H9 (cell line): ENCODE results near the gene SPEG. TPM values are rescaled to one million over a fixed set of nuclear protein-coding genes. Genes with fewer than 3 reads are reported as not detected.

Source experiments
- DNase-seq: peaks from one replicate; pipeline ENCODE4 v3.0.0-alpha.2; 2017
- H2AFZ ChIP-seq: one replicate; pipeline ENCODE4 v1.6.1; 2013; ENCODE audit warnings: mild to moderate bottlenecking, low read length, control low read depth, moderate library complexity
- H2AK5ac ChIP-seq: 2 replicates; pipeline ENCODE4 v1.6.1; 2013; ENCODE audit warnings: low read length, control low read depth, mixed read lengths; ENCODE audit not compliant: insufficient read length
- H2BK120ac ChIP-seq: one replicate; pipeline ENCODE4 v1.6.1; 2013; ENCODE audit warnings: low read depth, mild to moderate bottlenecking, low read length, control low read depth, inconsistent platforms; ENCODE audit not compliant: poor library complexity, severe bottlenecking
- H2BK12ac ChIP-seq: 2 replicates; pipeline ENCODE4 v1.6.1; 2013; ENCODE audit warnings: low read length, control low read depth, mixed read lengths, low read depth; ENCODE audit not compliant: insufficient read length
- H2BK15ac ChIP-seq: 2 replicates; pipeline ENCODE4 v1.6.1; 2013; ENCODE audit warnings: low read depth, low read length, control low read depth
- H2BK20ac ChIP-seq: one replicate; pipeline ENCODE4 v1.6.1; 2013; ENCODE audit warnings: low read depth, mild to moderate bottlenecking, low read length, control low read depth, inconsistent platforms; ENCODE audit not compliant: poor library complexity, severe bottlenecking
- H2BK5ac ChIP-seq: 2 replicates; pipeline ENCODE4 v1.6.1; 2013; ENCODE audit warnings: low read length, control low read depth, mixed read lengths; ENCODE audit not compliant: insufficient read length
- H3K14ac ChIP-seq: 2 replicates; pipeline ENCODE4 v1.6.1; 2013; ENCODE audit warnings: low read length, control low read depth; ENCODE audit not compliant: insufficient read depth
- H3K18ac ChIP-seq: 2 replicates; pipeline ENCODE4 v1.6.1; 2013; ENCODE audit warnings: low read depth, mild to moderate bottlenecking, mixed read lengths, low read length, control low read depth; ENCODE audit not compliant: insufficient read length
- H3K23ac ChIP-seq: 2 replicates; pipeline ENCODE4 v1.6.1; 2013; ENCODE audit warnings: low read length, control low read depth, mixed read lengths, low read depth; ENCODE audit not compliant: insufficient read length
- H3K23me2 ChIP-seq: 2 replicates; pipeline ENCODE4 v1.6.1; 2013; ENCODE audit warnings: low read depth, mild to moderate bottlenecking, mixed read lengths, low read length, control low read depth; ENCODE audit not compliant: insufficient read length, poor library complexity, severe bottlenecking
- H3K27ac ChIP-seq: 2 replicates; pipeline ENCODE4 v1.5.1; 2013; ENCODE audit warnings: low read length, control low read depth, mixed read lengths, low read depth; ENCODE audit not compliant: insufficient read length
- H3K27me3 ChIP-seq: 2 replicates; pipeline ENCODE4 v1.6.1; 2013; ENCODE audit warnings: low read length, control low read depth, inconsistent platforms; ENCODE audit not compliant: insufficient read depth
- H3K4ac ChIP-seq: 2 replicates; pipeline ENCODE4 v1.6.1; 2013; ENCODE audit warnings: low read depth, mild to moderate bottlenecking, control low read depth, inconsistent platforms, low read length, moderate library complexity
- H3K4me1 ChIP-seq: 2 replicates; pipeline ENCODE4 v1.6.1; 2013; ENCODE audit warnings: low read length, control low read depth, inconsistent platforms; ENCODE audit not compliant: insufficient read depth
- H3K4me2 ChIP-seq: 2 replicates; pipeline ENCODE4 v1.6.1; 2013; ENCODE audit warnings: low read length, control low read depth, mixed read lengths; ENCODE audit not compliant: insufficient read length, insufficient read depth
- H3K56ac ChIP-seq: 2 replicates; pipeline ENCODE4 v1.6.1; 2013; ENCODE audit warnings: low read depth, mild to moderate bottlenecking, mixed read lengths, low read length, control low read depth; ENCODE audit not compliant: insufficient read length
- H3K79me1 ChIP-seq: 2 replicates; pipeline ENCODE4 v1.6.1; 2013; ENCODE audit warnings: low read depth, mild to moderate bottlenecking, moderate library complexity, low read length, control low read depth, inconsistent platforms; ENCODE audit not compliant: insufficient read depth, poor library complexity, severe bottlenecking
- H3K79me2 ChIP-seq: 2 replicates; pipeline ENCODE4 v1.6.1; 2013; ENCODE audit warnings: low read length, control low read depth, inconsistent platforms; ENCODE audit not compliant: insufficient read depth
- H3K9ac ChIP-seq: 2 replicates; pipeline ENCODE4 v1.6.1; 2013; ENCODE audit warnings: low read length, control low read depth, mixed read lengths; ENCODE audit not compliant: insufficient read length; ENCODE audit errors: extremely low read depth
- H3K9me3 ChIP-seq: one replicate; pipeline ENCODE4 v1.6.1; 2013; ENCODE audit warnings: low read depth, low read length, inconsistent platforms; ENCODE audit not compliant: control insufficient read depth
- H3T11ph ChIP-seq: one replicate; pipeline ENCODE4 v1.6.1; 2013; ENCODE audit warnings: mild to moderate bottlenecking, low read length, control low read depth, inconsistent platforms
- H4K20me1 ChIP-seq: one replicate; pipeline ENCODE4 v1.6.1; 2013; ENCODE audit not compliant: control insufficient read depth, insufficient read length, insufficient read depth
- H4K5ac ChIP-seq: 2 replicates; pipeline ENCODE4 v1.6.1; 2013; ENCODE audit warnings: low read depth, mild to moderate bottlenecking, mixed read lengths, low read length, control low read depth; ENCODE audit not compliant: insufficient read length
- H4K8ac ChIP-seq: replicated peaks from 2 replicates; pipeline ENCODE4 v1.6.1; 2013; ENCODE audit warnings: low read length, control low read depth, mixed read lengths, low read depth; ENCODE audit not compliant: insufficient read length
- H4K91ac ChIP-seq: 2 replicates; pipeline ENCODE4 v1.6.1; 2013; ENCODE audit warnings: low read depth, mild to moderate bottlenecking, moderate library complexity, mixed read lengths, low read length, control low read depth; ENCODE audit not compliant: insufficient read length
- H3K27ac Mint-ChIP-seq, 3 experiments: 2 replicates in 2 of 3; 3 replicates in 1 of 3; pipeline ENCODE4 v1.8.0; 2020 to 2021; ENCODE audit warnings: mixed read lengths in 3 of 3, mild to moderate bottlenecking in 1 of 3, moderate library complexity in 1 of 3
- H3K27me3 Mint-ChIP-seq: 2 replicates; pipeline ENCODE4 v1.8.0; 2021; ENCODE audit warnings: low read depth, mild to moderate bottlenecking, moderate library complexity, mixed read lengths
- H3K36me3 Mint-ChIP-seq, 3 experiments: 2 replicates in 2 of 3; 3 replicates in 1 of 3; pipeline ENCODE4 v1.8.0; 2020 to 2021; ENCODE audit warnings: low read depth in 3 of 3, mixed read lengths in 3 of 3; ENCODE audit not compliant: insufficient read depth in 1 of 3
- H3K4me1 Mint-ChIP-seq, 2 experiments: 2 replicates each; pipeline ENCODE4 v1.8.0; 2020; ENCODE audit warnings: mixed read lengths in 2 of 2
- H3K4me3 Mint-ChIP-seq, 2 experiments: 2 replicates in 1 of 2; 3 replicates in 1 of 2; pipeline ENCODE4 v1.8.0; 2020 to 2021; ENCODE audit warnings: mild to moderate bottlenecking in 2 of 2, mixed read lengths in 2 of 2, moderate library complexity in 1 of 2
- H3K9me3 Mint-ChIP-seq, 2 experiments: 2 replicates in 1 of 2; 3 replicates in 1 of 2; pipeline ENCODE4 v1.8.0; 2020; ENCODE audit warnings: mild to moderate bottlenecking in 2 of 2, mixed read lengths in 2 of 2, moderate library complexity in 1 of 2
- CTCF ChIP-seq: fragments of 200-600 bp; sonication (generic); conservative IDR thresholded peaks from 3 replicates; pipeline ENCODE4 v1.8.0; 2021; ENCODE audit warnings: antibody characterized with exemption, mild to moderate bottlenecking
- WGBS: extraction: QIAGEN DNeasy Blood & Tissue Kit; methylation state at CpG from one replicate; pipeline ENCODE4 v1.1.7; 2013; ENCODE audit warnings: missing lambda C conversion rate, low lambda C conversion rate, mixed read lengths; ENCODE audit not compliant: insufficient read length; ENCODE audit errors: extremely low coverage; 5-methylcytosine and 5-hydroxymethylcytosine counted together
- total RNA-seq: library from RNA; stranded (reverse); gene quantifications from 2 replicates; pipeline ENCODE4 v1.2.1, GENCODE V29; 2021

SPEG gene
- total RNA-seq, 1 experiment from 2014 or later, result 23.7 TPM

GRCh38 chr2:219547621-219548020 lies 113.0 kb downstream of the SPEG start:
- Histone ChIP-seq H3T11ph (no peak overlapping the region), H3K14ac (no peak overlapping the region), H3K27ac (no peak overlapping the region), H3K4me1 (peaks cover 3% of the 10 kb centered on the region; the same call in 1 of the 2 replicates), H2BK15ac (no peak overlapping the region), H3K9me3 (no peaks in the 10 kb centered on the region), H2BK120ac (no peak overlapping the region), H3K23me2 (peaks cover 24% of the 10 kb centered on the region), H3K27me3 (no peaks in the 10 kb centered on the region; the same call in 1 of the 2 replicates), H2AK5ac (no peak overlapping the region), H3K79me2 (no peaks in the 10 kb centered on the region), H3K9ac (no peak overlapping the region), H3K23ac (no peak overlapping the region), H3K56ac (no peak overlapping the region), H3K4ac (no peak overlapping the region), H3K79me1 (no peaks in the 10 kb centered on the region), H4K91ac (no peak overlapping the region), H2BK12ac (no peak overlapping the region), H4K5ac (no peak overlapping the region), H3K4me2 (no peak overlapping the region), H2BK20ac (no peak overlapping the region), H2BK5ac (no peak overlapping the region), H3K18ac (no peak overlapping the region), H2AFZ (no peak overlapping the region), H4K8ac (no peak overlapping the region), H4K20me1 (no peaks in the 10 kb centered on the region)
- Mint-ChIP-seq H3K27me3 (peaks cover 45% of the 10 kb centered on the region), H3K27ac (no peak overlapping the region), H3K9me3 (peaks cover 0 to 3% of the 10 kb centered on the region in 2 experiments; a peak in 1 of 5 replicates), H3K4me3 (no peak overlapping the region), H3K36me3 (peaks cover 10 to 25% (median 22%) of the 10 kb centered on the region in 3 experiments; a peak in 6 of 7 replicates), H3K4me1 (peaks cover 17 to 20% of the 10 kb centered on the region in 2 experiments)
- no peak for DNase-seq
- TF ChIP-seq CTCF, result no peak
- WGBS, result no CpG with 5 or more reads among the region's 26 CpGs

Other genes with a start within 250 kb of the SPEG start
- gene ZFAND2B, start 228.1 kb upstream of the SPEG start, total RNA-seq, result 15.9 and 16.4 TPM in 2 replicates
- 44.6 and 46.4 TPM in 2 replicates for gene ABCB6, start 215.9 kb upstream of the SPEG start, total RNA-seq
- 46.4 and 52.2 TPM in 2 replicates for gene ATG9A, start 205.2 kb upstream of the SPEG start, total RNA-seq
- gene ANKZF1, start 205.0 kb upstream of the SPEG start, total RNA-seq, result 45.9 and 55.4 TPM in 2 replicates
- gene GLB1L, start 189.4 kb upstream of the SPEG start, total RNA-seq, result 5.8 and 6.5 TPM in 2 replicates
- gene STK16, start 189.4 kb upstream of the SPEG start, total RNA-seq, result 21.6 and 22.4 TPM in 2 replicates
- gene TUBA4B, start 181.6 kb upstream of the SPEG start, total RNA-seq, result not detected in 2 replicates
- 25.5 and 27.2 TPM in 2 replicates for gene TUBA4A, start 180.9 kb upstream of the SPEG start, total RNA-seq
- gene DNAJB2, start 155.5 kb upstream of the SPEG start, total RNA-seq, result 32.0 and 34.1 TPM in 2 replicates
- 6.3 and 6.5 TPM in 2 replicates for gene PTPRN, start 125.4 kb upstream of the SPEG start, total RNA-seq
- not detected in 2 replicates for gene RESP18, start 102.1 kb upstream of the SPEG start, total RNA-seq
- gene DNPEP, start 46.9 kb upstream of the SPEG start, total RNA-seq, result 60.9 and 63.5 TPM in 2 replicates
- gene DES, start 16.5 kb upstream of the SPEG start, total RNA-seq, result 3.0 and 4.6 TPM in 2 replicates
- 32.0 and 34.5 TPM in 2 replicates for gene GMPPA, start 64.0 kb downstream of the SPEG start, total RNA-seq
- gene ASIC4, start 79.6 kb downstream of the SPEG start, total RNA-seq, result 0.37 and 0.42 TPM in 2 replicates
- 45.1 and 46.5 TPM in 2 replicates for gene CHPF, start 109.0 kb downstream of the SPEG start, total RNA-seq
- 7.7 and 8.8 TPM in 2 replicates for gene TMEM198, start 109.2 kb downstream of the SPEG start, total RNA-seq
- gene OBSL1, start 136.7 kb downstream of the SPEG start, total RNA-seq, result 139 and 140 TPM in 2 replicates
- 0.24 and 0.31 TPM in 2 replicates for gene INHA, start 137.5 kb downstream of the SPEG start, total RNA-seq
- gene STK11IP, start 163.0 kb downstream of the SPEG start, total RNA-seq, result 28.1 and 31.1 TPM in 2 replicates
- gene SLC4A3, start 192.8 kb downstream of the SPEG start, total RNA-seq, result 10.7 and 11.1 TPM in 2 replicates